ENCODE measurements around the gene SCG2. TPM values are rescaled to one million over a fixed set of nuclear protein-coding genes. Genes with fewer than 3 reads are reported as not detected.
"Not testable (repeated sequence)": the region's sequence is repeated elsewhere in the genome, so short reads cannot be mapped to it uniquely, and the experiment has no call there.

The SCG2 gene
- total RNA-seq, 3 donors from 2014 or later, result 3.5 to 11.5 (median 4.2) TPM

DNA sequence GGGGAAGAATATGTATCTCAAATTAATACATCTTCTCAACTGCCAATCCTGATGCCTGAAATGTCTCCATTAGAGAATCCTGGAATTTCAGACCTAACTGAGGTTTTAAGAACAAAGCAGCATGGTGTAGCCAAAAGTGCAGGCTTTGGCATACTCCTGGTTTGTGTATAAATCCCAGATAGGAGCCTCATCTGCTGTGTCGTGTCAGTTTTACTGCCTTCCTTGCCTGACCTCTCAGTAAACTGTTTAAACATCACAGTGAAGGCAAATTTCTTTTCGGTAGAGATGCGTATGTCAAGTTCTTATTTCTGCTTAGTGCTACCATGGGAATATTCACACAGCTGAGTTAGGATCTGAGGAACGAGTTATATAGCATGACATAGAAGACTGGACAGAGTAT, 7.3 kb downstream of the SCG2 start:
- DNase-seq (no peak), ATAC-seq (no peak)
- Histone ChIP-seq H3K9me3 (no peaks in the 10 kb centered on the region), H3K4me1 (ENCODE audit: low read depth) (no peaks in the 10 kb centered on the region), H3K36me3 (ENCODE audit: low read depth) (no peaks in the 10 kb centered on the region), H3K4me3 (no peak overlapping the region)
- TF ChIP-seq CTCF (IDR thresholded peaks at IDR 0.05), result no peak
- intact Hi-C loops (cut with DNase I, micrococcal nuclease), result no loop called here

DNA sequence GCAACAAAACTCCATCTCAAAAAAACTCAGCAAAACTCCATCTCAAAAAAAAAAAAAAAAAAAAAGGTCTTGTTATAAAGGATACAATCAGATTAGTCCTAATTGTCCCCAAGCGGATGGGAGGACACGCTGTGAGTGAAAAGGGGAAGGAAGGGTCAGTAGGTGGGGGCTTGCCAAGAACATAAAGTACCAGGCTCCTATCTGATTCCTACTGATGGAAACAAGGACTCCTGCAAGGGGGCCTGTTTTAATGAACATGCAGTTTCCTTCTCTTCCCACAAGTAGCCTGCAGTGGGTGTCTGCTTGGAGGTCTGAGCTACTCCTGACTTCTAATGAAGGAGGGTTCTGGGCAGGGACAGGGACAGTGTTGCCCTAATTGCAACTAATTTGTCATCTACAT, 7.9 kb downstream of the SCG2 start:
- no peak for ATAC-seq

GRCh38 chr2:223592689-223593088, 9.5 kb downstream of the SCG2 start:
- DNase-seq; intact Hi-C loops (cut with DNase I, micrococcal nuclease); ATAC-seq; H3K9me3 ChIP-seq; H3K4me1 ChIP-seq (ENCODE audit: low read depth); H3K4me3 ChIP-seq; H3K36me3 ChIP-seq (ENCODE audit: low read depth): not testable (repeated sequence)

More for the DNA sequence above, 7.9 kb downstream of the SCG2 start:
- H3K9me3 ChIP-seq, result no peaks in the 10 kb centered on the region
- intact Hi-C loops (cut with DNase I, micrococcal nuclease), result no loop called here
- no peak for TF ChIP-seq CTCF (IDR thresholded peaks at IDR 0.05)
- no peak overlapping the region for H3K4me3 ChIP-seq
- DNase-seq, result no peak
- no peaks in the 10 kb centered on the region for H3K36me3 ChIP-seq (ENCODE audit: low read depth)
- no peaks in the 10 kb centered on the region for H3K4me1 ChIP-seq (ENCODE audit: low read depth)

GRCh38 chr2:223591596-223591995, 10.6 kb downstream of the SCG2 start:
- DNase-seq (no peak), ATAC-seq (no peak)
- no peaks in the 10 kb centered on the region for H3K4me1 ChIP-seq (ENCODE audit: low read depth)
- intact Hi-C loops (cut with DNase I, micrococcal nuclease), result no loop called here
- H3K9me3 ChIP-seq, result no peaks in the 10 kb centered on the region
- H3K4me3 ChIP-seq, result no peak overlapping the region
- H3K36me3 ChIP-seq (ENCODE audit: low read depth), result no peaks in the 10 kb centered on the region
- TF ChIP-seq CTCF (IDR thresholded peaks at IDR 0.05), result no peak

DNA sequence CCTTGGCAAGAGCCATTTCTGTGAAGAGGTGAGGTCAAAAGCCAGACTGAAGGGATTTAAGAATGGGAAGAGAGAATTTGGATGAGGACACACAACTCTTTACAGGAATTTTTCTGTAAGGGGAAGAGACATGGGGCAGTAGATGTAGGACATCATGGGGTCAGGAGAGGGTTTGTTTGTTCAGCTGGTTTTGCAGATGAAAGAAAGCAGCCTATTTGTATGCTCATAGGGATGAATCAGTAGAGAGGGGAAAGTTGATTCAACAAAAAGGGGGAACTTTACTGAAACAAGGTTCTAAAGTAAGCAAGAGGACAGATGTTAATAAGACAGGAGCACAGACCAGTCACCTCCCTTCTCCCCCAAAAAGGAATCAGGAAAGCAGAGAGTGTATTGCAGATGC, 11.2 kb downstream of the SCG2 start:
- no peaks in the 10 kb centered on the region for H3K4me1 ChIP-seq (ENCODE audit: low read depth)
- intact Hi-C loops (cut with DNase I, micrococcal nuclease), result no loop called here
- H3K36me3 ChIP-seq (ENCODE audit: low read depth), result no peaks in the 10 kb centered on the region
- H3K4me3 ChIP-seq, result no peak overlapping the region
- H3K9me3 ChIP-seq, result no peaks in the 10 kb centered on the region
- ATAC-seq (no peak), DNase-seq (no peak)
- TF ChIP-seq CTCF (IDR thresholded peaks at IDR 0.05), result no peak

DNA sequence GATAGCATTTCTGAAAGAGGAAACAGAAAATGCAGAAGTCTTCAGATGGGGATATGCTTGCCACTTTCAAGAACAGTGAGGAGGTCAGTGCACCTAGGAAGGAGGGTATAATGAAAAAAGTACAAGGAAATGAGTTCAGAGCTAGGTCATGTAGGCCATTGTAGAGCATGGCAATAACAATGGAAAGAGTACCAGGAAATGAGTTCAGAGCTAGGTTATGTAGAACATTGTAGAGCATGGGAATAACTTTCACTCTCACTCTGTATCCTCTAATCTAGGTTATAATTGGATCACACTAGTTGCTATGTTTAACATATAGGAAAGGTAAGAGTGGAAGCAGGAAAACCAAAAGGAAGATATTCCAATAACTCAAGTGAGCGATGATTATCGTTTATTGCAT, 12.3 kb downstream of the SCG2 start:
- H3K36me3 ChIP-seq (ENCODE audit: low read depth), result no peaks in the 10 kb centered on the region
- H3K4me1 ChIP-seq (ENCODE audit: low read depth), result no peaks in the 10 kb centered on the region
- H3K4me3 ChIP-seq, result no peak overlapping the region
- H3K9me3 ChIP-seq, result no peaks in the 10 kb centered on the region
- DNase-seq, result no peak
- ATAC-seq, result no peak
- no peak for TF ChIP-seq CTCF (IDR thresholded peaks at IDR 0.05)
- intact Hi-C loops (cut with DNase I, micrococcal nuclease), result no loop called here
